Measurements from ENCODE around the gene BCR. TPM values are rescaled to one million over a fixed set of nuclear protein-coding genes. Genes with fewer than 3 reads are reported as not detected.
A peak's percentile ranks its signal among the peaks of the same experiment; 100 is the strongest.

BCR gene
- total and polyA plus RNA-seq, 2 of the 13 experiments (the other 11 are each of a cell fraction or from before 2014, with no cell fraction given), result 19.9 to 33.6 TPM

- TF ChIP-seq GRHL1 (CRISPR knock-in tag; conservative IDR thresholded peaks at IDR 0.05) (no peak), ISX (CRISPR knock-in tag; conservative IDR thresholded peaks at IDR 0.05) (no peak), DDIT3 (CRISPR knock-in tag; IDR thresholded peaks at IDR 0.05) (no peak), HOXD1 (CRISPR knock-in tag; IDR thresholded peaks at IDR 0.05) (peak; percentile 83; the same call in 1 of the 2 replicates), ZNF337 (CRISPR knock-in tag; IDR thresholded peaks at IDR 0.05; ENCODE audit: borderline replicate concordance, low read depth) (no peak), ZFP82 (CRISPR knock-in tag; IDR thresholded peaks at IDR 0.05; ENCODE audit: borderline replicate concordance) (no peak), NKX3-1 (CRISPR knock-in tag; IDR thresholded peaks at IDR 0.05) (0 out of 2 replicates have a peak, but pooled peaks have one; percentile 32), ZBTB33 (CRISPR knock-in tag; IDR thresholded peaks at IDR 0.05) (no peak), USF2 (IDR thresholded peaks at IDR 0.05; ENCODE audit: low read depth, low read length) (no peak), USF2 (CRISPR knock-in tag; IDR thresholded peaks at IDR 0.05; ENCODE audit: borderline replicate concordance) (no peak), ZBTB46 (CRISPR knock-in tag; IDR thresholded peaks at IDR 0.05; ENCODE audit: borderline replicate concordance) (no peak), GTF3A (CRISPR knock-in tag; conservative IDR thresholded peaks at IDR 0.05) (no peak), ZNF569 (CRISPR knock-in tag; IDR thresholded peaks at IDR 0.05; ENCODE audit: borderline replicate concordance) (no peak), MYNN (CRISPR knock-in tag; IDR thresholded peaks at IDR 0.05; ENCODE audit: low read depth) (no peak), CREM (IDR thresholded peaks at IDR 0.05) (no peak), CREM (CRISPR knock-in tag; IDR thresholded peaks at IDR 0.05) (no peak), ZBTB42 (CRISPR knock-in tag; IDR thresholded peaks at IDR 0.05) (no peak; the same call in 1 of the 2 replicates), NCOA1 (CRISPR knock-in tag; IDR thresholded peaks at IDR 0.05) (no peak), CBFB (CRISPR knock-in tag; IDR thresholded peaks at IDR 0.05) (no peak)
Measured at GRCh38 chr22:23246982-23247766, 66.9 kb downstream of the BCR start (continued).
